T-helper 1 cell treated with Interleukin-12 subunit alpha and Interleukin-12 subunit beta and Interleukin-4 antibody, amounts not matched to agents 30 μg/mL and 1 μg/mL, for 36 hours (primary cell): ENCODE results near the gene PIM1.
"Not testable (repeated sequence)": the region's sequence is repeated elsewhere in the genome, so short reads cannot be mapped to it uniquely, and the experiment has no call there.

ENCODE experiments used
- H3K27ac Mint-ChIP-seq: one replicate; pipeline ENCODE4 v1.8.0; 2021; ENCODE audit warnings: mild to moderate bottlenecking, mixed read lengths
- H3K27me3 Mint-ChIP-seq: one replicate; pipeline ENCODE4 v1.8.0; 2021; ENCODE audit warnings: low read depth, mixed read lengths
- H3K36me3 Mint-ChIP-seq: one replicate; pipeline ENCODE4 v1.8.0; 2021; ENCODE audit warnings: low read depth, mixed read lengths
- H3K4me1 Mint-ChIP-seq: one replicate; pipeline ENCODE4 v1.8.0; 2021; ENCODE audit warnings: low read depth, mixed read lengths
- H3K4me3 Mint-ChIP-seq: one replicate; pipeline ENCODE4 v1.8.0; 2021; ENCODE audit warnings: mild to moderate bottlenecking, moderate library complexity, mixed read lengths
- H3K9me3 Mint-ChIP-seq: one replicate; pipeline ENCODE4 v1.8.0; 2021; ENCODE audit warnings: mixed read lengths

Gene PIM1

DNA sequence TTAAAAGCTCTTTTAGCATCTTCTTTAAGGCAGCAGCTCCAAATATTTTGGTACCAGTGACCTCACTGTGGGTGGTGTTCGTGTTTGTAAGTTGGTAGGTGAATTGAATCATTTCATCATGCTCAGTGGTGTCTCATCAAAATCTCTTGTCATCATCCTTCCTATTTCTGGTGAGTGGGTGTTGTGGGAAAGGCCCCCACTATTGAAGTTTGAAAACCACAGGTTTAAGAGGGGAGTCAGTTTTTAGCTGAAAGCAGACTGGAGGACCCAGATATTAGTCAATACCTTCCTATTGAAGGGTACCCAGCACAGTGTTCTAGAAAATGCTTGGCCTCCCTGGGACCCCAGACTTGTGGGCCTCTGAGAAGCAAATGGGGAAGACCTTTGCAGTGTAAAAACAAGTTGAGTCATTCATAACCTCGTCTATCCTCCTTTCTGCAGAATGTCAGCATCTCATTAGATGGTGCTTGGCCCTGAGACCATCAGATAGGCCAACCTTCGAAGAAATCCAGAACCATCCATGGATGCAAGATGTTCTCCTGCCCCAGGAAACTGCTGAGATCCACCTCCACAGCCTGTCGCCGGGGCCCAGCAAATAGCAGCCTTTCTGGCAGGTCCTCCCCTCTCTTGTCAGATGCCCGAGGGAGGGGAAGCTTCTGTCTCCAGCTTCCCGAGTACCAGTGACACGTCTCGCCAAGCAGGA, 3.7 kb downstream of the PIM1 start:
- Mint-ChIP-seq H3K4me1 (peaks cover 52% of the 10 kb centered on the region), H3K27me3 (no peaks in the 10 kb centered on the region), H3K4me3 (peak overlapping the region; percentile 94), H3K27ac (peak overlapping the region; percentile 94), H3K9me3 (peaks cover 4% of the 10 kb centered on the region), H3K36me3 (peaks cover 74% of the 10 kb centered on the region)

DNA sequence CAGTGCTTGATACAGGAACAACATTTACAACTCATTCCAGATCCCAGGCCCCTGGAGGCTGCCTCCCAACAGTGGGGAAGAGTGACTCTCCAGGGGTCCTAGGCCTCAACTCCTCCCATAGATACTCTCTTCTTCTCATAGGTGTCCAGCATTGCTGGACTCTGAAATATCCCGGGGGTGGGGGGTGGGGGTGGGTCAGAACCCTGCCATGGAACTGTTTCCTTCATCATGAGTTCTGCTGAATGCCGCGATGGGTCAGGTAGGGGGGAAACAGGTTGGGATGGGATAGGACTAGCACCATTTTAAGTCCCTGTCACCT, 4.2 kb downstream of the PIM1 start:
- Mint-ChIP-seq H3K27me3 (no peaks in the 10 kb centered on the region), H3K36me3 (peaks cover 74% of the 10 kb centered on the region), H3K27ac (peak overlapping the region; percentile 94), H3K4me3 (peak overlapping the region; percentile 94), H3K9me3 (peaks cover 4% of the 10 kb centered on the region), H3K4me1 (peaks cover 48% of the 10 kb centered on the region)

DNA sequence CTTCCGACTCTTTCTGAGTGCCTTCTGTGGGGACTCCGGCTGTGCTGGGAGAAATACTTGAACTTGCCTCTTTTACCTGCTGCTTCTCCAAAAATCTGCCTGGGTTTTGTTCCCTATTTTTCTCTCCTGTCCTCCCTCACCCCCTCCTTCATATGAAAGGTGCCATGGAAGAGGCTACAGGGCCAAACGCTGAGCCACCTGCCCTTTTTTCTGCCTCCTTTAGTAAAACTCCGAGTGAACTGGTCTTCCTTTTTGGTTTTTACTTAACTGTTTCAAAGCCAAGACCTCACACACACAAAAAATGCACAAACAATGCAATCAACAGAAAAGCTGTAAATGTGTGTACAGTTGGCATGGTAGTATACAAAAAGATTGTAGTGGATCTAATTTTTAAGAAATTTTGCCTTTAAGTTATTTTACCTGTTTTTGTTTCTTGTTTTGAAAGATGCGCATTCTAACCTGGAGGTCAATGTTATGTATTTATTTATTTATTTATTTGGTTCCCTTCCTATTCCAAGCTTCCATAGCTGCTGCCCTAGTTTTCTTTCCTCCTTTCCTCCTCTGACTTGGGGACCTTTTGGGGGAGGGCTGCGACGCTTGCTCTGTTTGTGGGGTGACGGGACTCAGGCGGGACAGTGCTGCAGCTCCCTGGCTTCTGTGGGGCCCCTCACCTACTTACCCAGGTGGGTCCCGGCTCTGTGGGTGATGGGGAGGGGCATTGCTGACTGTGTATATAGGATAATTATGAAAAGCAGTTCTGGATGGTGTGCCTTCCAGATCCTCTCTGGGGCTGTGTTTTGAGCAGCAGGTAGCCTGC, 4.8 kb downstream of the PIM1 start:
- Mint-ChIP-seq H3K36me3 (peaks cover 74% of the 10 kb centered on the region), H3K4me3 (peak overlapping the region; percentile 94), H3K27me3 (no peaks in the 10 kb centered on the region), H3K9me3 (peaks cover 4% of the 10 kb centered on the region), H3K4me1 (peaks cover 48% of the 10 kb centered on the region), H3K27ac (peak overlapping the region; percentile 94)

GRCh38 chr6:37175332-37176267, 5.6 kb downstream of the PIM1 start:
- peak overlapping the region; percentile 94 for H3K4me3 Mint-ChIP-seq
- peaks cover 4% of the 10 kb centered on the region for H3K9me3 Mint-ChIP-seq
- H3K27ac Mint-ChIP-seq = peak overlapping the region; percentile 94
- H3K36me3 Mint-ChIP-seq = peaks cover 74% of the 10 kb centered on the region
- H3K4me1 Mint-ChIP-seq = peaks cover 49% of the 10 kb centered on the region
- H3K27me3 Mint-ChIP-seq = no peaks in the 10 kb centered on the region

DNA sequence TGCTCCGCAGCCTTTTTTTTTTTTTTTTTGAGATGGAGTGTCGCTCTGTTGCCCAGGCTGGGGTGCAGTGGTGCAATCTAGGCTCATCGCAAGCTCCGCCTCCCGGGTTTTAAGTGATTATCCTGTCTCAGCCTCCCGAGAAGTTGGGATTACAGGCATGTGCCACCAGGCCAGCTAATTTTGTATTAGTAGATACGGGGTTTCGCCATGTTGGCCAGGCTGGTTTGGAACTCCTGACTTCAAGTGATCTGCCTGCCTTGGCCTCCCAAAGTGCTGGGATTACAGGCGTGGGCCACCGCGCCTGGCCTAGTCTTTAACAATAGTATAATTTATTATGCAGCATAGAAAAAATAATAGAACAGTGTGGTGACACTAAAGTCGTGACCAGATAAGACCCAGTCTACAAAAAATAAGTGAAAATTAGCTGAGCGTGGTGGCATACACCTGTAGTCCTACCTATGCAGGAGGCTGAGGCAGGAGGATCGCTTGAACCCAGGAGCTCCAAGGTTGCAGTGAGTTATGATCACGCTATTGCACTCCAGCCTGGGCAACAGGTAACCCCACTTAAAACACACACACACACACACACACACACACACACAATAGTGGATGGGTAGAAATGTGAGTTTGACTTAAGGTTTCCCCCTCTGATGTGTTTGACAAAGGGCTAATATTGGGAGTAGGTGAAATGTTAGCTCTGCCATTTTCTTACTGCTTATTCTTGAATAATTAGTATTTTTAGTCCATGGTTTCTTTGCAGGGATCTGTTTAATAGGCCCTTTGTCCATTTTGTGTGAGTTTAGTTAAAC, 6.5 kb downstream of the PIM1 start:
- peaks cover 67% of the 10 kb centered on the region for H3K36me3 Mint-ChIP-seq
- H3K4me3 Mint-ChIP-seq = peak overlapping the region; percentile 94
- peaks cover 4% of the 10 kb centered on the region for H3K9me3 Mint-ChIP-seq
- peak overlapping the region; percentile 94 for H3K27ac Mint-ChIP-seq
- peaks cover 55% of the 10 kb centered on the region for H3K4me1 Mint-ChIP-seq
- H3K27me3 Mint-ChIP-seq = no peaks in the 10 kb centered on the region

- peaks cover 61% of the 10 kb centered on the region for H3K36me3 Mint-ChIP-seq
- H3K27me3 Mint-ChIP-seq = no peaks in the 10 kb centered on the region
- peak overlapping the region; percentile 56 for H3K4me3 Mint-ChIP-seq
- H3K4me1 Mint-ChIP-seq = peaks cover 63% of the 10 kb centered on the region
- peaks cover 4% of the 10 kb centered on the region for H3K9me3 Mint-ChIP-seq
- peak overlapping the region; percentile 94 for H3K27ac Mint-ChIP-seq
Observed at GRCh38 chr6:37177077-37177934, 7.4 kb downstream of the PIM1 start.

GRCh38 chr6:37177935-37178517, 8.1 kb downstream of the PIM1 start:
- H3K27me3 Mint-ChIP-seq = no peaks in the 10 kb centered on the region
- H3K36me3 Mint-ChIP-seq = peaks cover 55% of the 10 kb centered on the region
- H3K4me1 Mint-ChIP-seq = peaks cover 66% of the 10 kb centered on the region
- H3K4me3 Mint-ChIP-seq = no peak overlapping the region
- H3K27ac Mint-ChIP-seq = peak overlapping the region; percentile 94
- H3K9me3 Mint-ChIP-seq = peaks cover 4% of the 10 kb centered on the region

DNA sequence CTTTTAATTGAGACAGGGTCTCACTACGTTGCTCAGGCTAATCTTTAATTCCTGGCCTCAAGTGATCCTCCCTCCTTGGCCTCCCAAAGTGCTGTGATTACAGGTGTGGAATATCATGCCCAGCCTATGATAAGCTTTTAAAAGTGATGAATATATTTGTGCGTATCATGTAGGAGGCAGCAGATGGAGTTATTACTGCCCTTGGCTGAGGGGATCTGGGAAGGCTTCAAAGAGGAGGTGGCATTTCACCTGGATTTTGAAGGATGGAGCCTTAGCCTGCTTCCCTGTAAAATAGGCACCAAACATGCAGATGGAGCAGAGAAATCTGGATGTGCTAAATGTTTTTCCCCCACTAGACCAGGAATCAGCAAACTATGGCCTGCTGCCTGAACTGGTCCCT, 10.1 kb downstream of the PIM1 start:
- Mint-ChIP-seq H3K4me3 (no peak overlapping the region), H3K27ac (peak overlapping the region; percentile 29), H3K4me1 (peaks cover 53% of the 10 kb centered on the region)

DNA sequence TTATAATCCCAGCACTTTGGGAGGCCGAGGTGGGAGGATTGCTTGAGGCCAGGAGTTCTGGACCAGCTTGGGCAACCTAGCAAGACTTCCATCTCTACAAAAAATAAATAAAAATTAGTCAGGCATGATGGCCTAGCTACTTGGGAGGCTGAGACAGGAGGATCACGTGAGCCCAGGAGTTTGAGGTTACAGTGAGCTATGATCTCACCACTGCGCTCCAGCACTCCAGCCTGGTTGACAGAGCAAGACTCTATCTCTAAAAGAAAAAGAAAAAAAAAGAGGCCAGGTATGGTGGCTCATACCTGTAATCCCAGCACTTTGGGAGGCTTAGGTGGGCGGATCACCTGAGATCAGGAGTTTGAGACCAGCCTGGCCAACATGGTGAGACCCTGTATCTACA, 10.7 kb downstream of the PIM1 start:
- Mint-ChIP-seq H3K4me1 (peaks cover 47% of the 10 kb centered on the region), H3K36me3 (peaks cover 29% of the 10 kb centered on the region), H3K27ac (peak overlapping the region; percentile 29)
- not testable (repeated sequence) for H3K27me3 Mint-ChIP-seq, H3K4me3 Mint-ChIP-seq, H3K9me3 Mint-ChIP-seq

More for the DNA sequence above, 10.1 kb downstream of the PIM1 start:
- Mint-ChIP-seq H3K27me3 (no peaks in the 10 kb centered on the region), H3K36me3 (peaks cover 34% of the 10 kb centered on the region), H3K9me3 (peaks cover 4% of the 10 kb centered on the region)

DNA sequence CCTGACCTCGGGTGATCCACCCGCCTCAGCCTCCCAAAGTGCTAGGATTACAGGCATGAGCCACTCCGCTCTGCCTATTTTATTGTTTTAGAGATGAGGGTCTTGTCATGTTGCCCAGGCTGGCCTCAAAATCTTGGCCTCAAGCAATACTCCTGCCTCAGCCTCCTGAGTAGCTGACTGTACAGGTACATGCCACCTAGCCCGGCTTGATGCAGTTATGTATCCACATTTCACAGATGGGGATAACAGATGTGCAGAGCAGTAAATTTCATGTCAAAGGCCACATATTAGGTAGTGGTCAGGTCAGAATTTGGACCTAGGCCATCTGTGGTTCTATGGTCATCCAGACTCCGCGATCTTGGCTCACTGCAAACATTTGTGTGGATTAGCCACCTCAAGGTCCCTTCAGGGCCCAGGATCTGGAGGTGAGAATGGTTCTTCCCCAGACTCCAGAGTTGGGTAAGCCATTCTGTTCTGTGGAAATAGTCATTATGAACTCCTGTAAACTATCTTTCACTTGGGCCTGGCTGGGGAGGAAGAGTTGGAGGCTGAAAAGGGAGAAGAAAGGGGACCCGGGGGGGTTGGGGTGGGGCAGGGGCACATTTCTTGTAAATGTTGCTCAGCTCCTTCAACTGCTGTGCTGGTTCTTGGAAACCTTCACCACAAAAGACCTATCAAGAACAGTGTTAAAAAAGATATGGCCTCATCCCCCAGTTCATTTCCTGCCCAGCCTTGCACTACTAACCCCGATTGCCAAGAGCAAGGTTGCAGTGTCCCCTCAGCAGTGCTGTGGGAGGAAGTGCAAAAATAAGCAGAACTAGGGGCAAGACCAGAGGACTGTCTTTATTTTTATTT, 13.0 kb downstream of the PIM1 start:
- no peaks in the 10 kb centered on the region for H3K27me3 Mint-ChIP-seq
- peaks cover 14% of the 10 kb centered on the region for H3K36me3 Mint-ChIP-seq
- peak overlapping the region; percentile 93 for H3K27ac Mint-ChIP-seq
- peaks cover 7% of the 10 kb centered on the region for H3K9me3 Mint-ChIP-seq
- H3K4me3 Mint-ChIP-seq = peak overlapping the region; percentile 58
- peaks cover 47% of the 10 kb centered on the region for H3K4me1 Mint-ChIP-seq

GRCh38 chr6:37185949-37186720, 16.2 kb downstream of the PIM1 start:
- peak overlapping the region; percentile 0 for H3K4me3 Mint-ChIP-seq
- not testable (repeated sequence) for H3K9me3 Mint-ChIP-seq, H3K27me3 Mint-ChIP-seq
- H3K4me1 Mint-ChIP-seq = peaks cover 48% of the 10 kb centered on the region
- peaks cover 16% of the 10 kb centered on the region for H3K36me3 Mint-ChIP-seq
- H3K27ac Mint-ChIP-seq = peak overlapping the region; percentile 85
